Parathyroid adenoma (tissue), 2 donors: ENCODE results near the gene MPG.
"Not testable (repeated sequence)": the region's sequence is repeated elsewhere in the genome, so short reads cannot be mapped to it uniquely, and the experiment has no call there.

Source experiments
- H2AFZ ChIP-seq: fragments of 300-600 bp; sonication (generic); one replicate; pipeline ENCODE4 v1.7.0; 2017; ENCODE audit warnings: antibody characterized with exemption, mild to moderate bottlenecking
- H3K27ac ChIP-seq: fragments of 300-600 bp; sonication (generic); one replicate; pipeline ENCODE4 v1.7.0; 2017
- H3K27me3 ChIP-seq: fragments of 300-600 bp; sonication (generic); one replicate; pipeline ENCODE4 v1.7.0; 2017; ENCODE audit warnings: low read length; ENCODE audit not compliant: control insufficient read depth, insufficient read depth
- H3K36me3 ChIP-seq: fragments of 300-600 bp; sonication (generic); one replicate; pipeline ENCODE4 v1.7.0; 2017; ENCODE audit warnings: low read length; ENCODE audit not compliant: control insufficient read depth, insufficient read depth
- H3K4me1 ChIP-seq: fragments of 300-600 bp; sonication (generic); one replicate; pipeline ENCODE4 v1.7.0; 2017; ENCODE audit warnings: control low read depth
- H3K4me2 ChIP-seq: fragments of 300-600 bp; sonication (generic); one replicate; pipeline ENCODE4 v1.7.0; 2017; ENCODE audit warnings: low read length
- H3K4me3 ChIP-seq: fragments of 300-600 bp; sonication (generic); one replicate; pipeline ENCODE4 v1.7.0; 2017; ENCODE audit warnings: low read depth, low read length
- H3K79me2 ChIP-seq: fragments of 300-600 bp; sonication (generic); one replicate; pipeline ENCODE4 v1.7.0; 2017; ENCODE audit warnings: control low read depth
- H3K9ac ChIP-seq: fragments of 300-600 bp; sonication (generic); one replicate; pipeline ENCODE4 v1.7.0; 2017; ENCODE audit warnings: mild to moderate bottlenecking
- H3K9me3 ChIP-seq: fragments of 300-600 bp; sonication (generic); one replicate; pipeline ENCODE4 v1.7.0; 2017; ENCODE audit warnings: low read length; ENCODE audit not compliant: control insufficient read depth
- TF ChIP-seq, protein P1 (sequence below): fragments of 300-600 bp; sonication (generic); IDR thresholded peaks from one replicate; pipeline ENCODE4 v1.7.0; 2017; ENCODE audit warnings: antibody characterized with exemption, mild to moderate bottlenecking
- donor health status: primary hyperparathyroidism.

The MPG gene

GRCh38 chr16:77807-78443 is at the start of gene MPG:
Gene MPG (plus strand): TSS chr16:78225. CDS start chr16:78310, 85 bp downstream.
- peak within 1 kb of the TSS; percentile 65 for H3K4me3 ChIP-seq
- H3K36me3 ChIP-seq, result no peaks in the 10 kb centered on the region
- peak within 1 kb of the TSS; percentile 32 for H3K27ac ChIP-seq
- peak within 1 kb of the TSS; percentile 19 for H3K9ac ChIP-seq
- no peaks in the 10 kb centered on the region for H3K27me3 ChIP-seq
- peaks cover 9% of the 10 kb centered on the region for H3K4me1 ChIP-seq
- peak within 1 kb of the TSS; percentile 80 for H2AFZ ChIP-seq
- H3K4me2 ChIP-seq, result peak within 1 kb of the TSS; percentile 67
- no peaks in the 10 kb centered on the region for H3K9me3 ChIP-seq
- TF ChIP-seq, protein P1, sequence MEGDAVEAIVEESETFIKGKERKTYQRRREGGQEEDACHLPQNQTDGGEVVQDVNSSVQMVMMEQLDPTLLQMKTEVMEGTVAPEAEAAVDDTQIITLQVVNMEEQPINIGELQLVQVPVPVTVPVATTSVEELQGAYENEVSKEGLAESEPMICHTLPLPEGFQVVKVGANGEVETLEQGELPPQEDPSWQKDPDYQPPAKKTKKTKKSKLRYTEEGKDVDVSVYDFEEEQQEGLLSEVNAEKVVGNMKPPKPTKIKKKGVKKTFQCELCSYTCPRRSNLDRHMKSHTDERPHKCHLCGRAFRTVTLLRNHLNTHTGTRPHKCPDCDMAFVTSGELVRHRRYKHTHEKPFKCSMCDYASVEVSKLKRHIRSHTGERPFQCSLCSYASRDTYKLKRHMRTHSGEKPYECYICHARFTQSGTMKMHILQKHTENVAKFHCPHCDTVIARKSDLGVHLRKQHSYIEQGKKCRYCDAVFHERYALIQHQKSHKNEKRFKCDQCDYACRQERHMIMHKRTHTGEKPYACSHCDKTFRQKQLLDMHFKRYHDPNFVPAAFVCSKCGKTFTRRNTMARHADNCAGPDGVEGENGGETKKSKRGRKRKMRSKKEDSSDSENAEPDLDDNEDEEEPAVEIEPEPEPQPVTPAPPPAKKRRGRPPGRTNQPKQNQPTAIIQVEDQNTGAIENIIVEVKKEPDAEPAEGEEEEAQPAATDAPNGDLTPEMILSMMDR, result no peak
- no peaks in the 10 kb centered on the region for H3K79me2 ChIP-seq

- H3K36me3 ChIP-seq, H3K27ac ChIP-seq, H2AFZ ChIP-seq, H3K79me2 ChIP-seq, H3K27me3 ChIP-seq, H3K9ac ChIP-seq, H3K4me2 ChIP-seq, H3K4me3 ChIP-seq, H3K9me3 ChIP-seq, H3K4me1 ChIP-seq: not testable (repeated sequence)
Measured at GRCh38 chr16:30627-31026, 47.4 kb upstream of the MPG start.

GRCh38 chr16:33154-33876 is 44.7 kb upstream of the MPG start:
- H3K36me3 ChIP-seq, H3K9ac ChIP-seq, H3K9me3 ChIP-seq, H3K27ac ChIP-seq, H3K4me1 ChIP-seq, H3K79me2 ChIP-seq, H3K27me3 ChIP-seq, H3K4me3 ChIP-seq, H2AFZ ChIP-seq, H3K4me2 ChIP-seq: not testable (repeated sequence)

DNA sequence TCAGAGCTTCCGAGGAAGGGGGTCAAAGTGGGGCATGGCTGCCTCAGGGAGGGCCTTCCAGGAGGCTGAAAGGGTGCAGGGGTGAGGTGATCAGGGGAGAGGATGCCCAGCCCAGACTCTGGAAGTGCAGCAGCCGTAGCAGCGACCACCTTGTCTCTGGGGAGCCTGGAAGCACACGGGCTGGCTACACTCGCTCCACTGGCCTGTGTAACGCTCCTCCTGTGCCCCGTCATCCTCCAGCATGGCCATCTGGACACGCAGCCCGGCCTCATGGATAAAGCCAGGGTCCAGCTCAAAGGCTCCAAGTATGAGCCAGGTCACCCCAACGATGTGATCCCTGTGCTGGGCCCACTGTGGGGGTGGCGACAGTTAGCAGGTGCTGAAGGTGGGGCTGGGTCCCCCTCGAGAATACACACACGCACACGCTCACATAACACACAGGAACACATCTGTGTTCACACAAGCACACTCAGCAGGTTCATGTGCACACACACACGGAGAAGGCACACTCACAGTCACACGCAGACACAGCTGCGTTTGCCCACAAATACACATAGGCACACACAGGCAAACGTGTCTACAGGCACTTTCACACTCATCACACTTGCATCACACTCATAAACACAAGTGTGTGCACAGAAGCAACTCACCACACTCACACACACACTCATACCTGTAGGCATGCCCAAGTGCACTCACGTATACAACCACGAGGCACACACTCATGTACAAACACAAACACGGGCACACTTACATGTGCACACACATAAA is 44.0 kb upstream of the MPG start:
- Histone ChIP-seq H3K79me2 (no peaks in the 10 kb centered on the region), H3K27me3 (no peaks in the 10 kb centered on the region), H2AFZ (no peak overlapping the region), H3K36me3 (no peaks in the 10 kb centered on the region), H3K9ac (no peak overlapping the region), H3K27ac (no peak overlapping the region), H3K4me1 (no peaks in the 10 kb centered on the region), H3K9me3 (no peaks in the 10 kb centered on the region), H3K4me2 (no peak overlapping the region), H3K4me3 (no peak overlapping the region)
- TF ChIP-seq, protein P1, result no peak

DNA sequence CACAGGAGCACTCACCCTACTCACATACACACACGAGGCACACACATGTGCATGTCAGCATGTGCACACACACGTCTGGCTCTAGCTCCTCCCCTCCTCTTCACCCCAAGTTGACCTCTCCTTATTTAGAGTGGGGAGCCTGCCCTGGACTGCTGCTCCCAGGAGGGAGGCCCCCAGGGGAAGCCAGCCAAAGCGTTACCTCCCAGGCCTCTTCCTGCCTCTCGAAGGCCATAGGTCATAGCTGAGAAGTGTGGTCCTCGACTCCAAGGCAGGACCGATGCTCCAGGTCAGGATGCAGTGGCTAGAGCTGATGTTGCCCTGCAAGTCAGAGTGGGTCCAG is 43.4 kb upstream of the MPG start:
- Histone ChIP-seq H3K27me3 (no peaks in the 10 kb centered on the region), H3K9ac (no peak overlapping the region), H3K36me3 (no peaks in the 10 kb centered on the region), H3K9me3 (no peaks in the 10 kb centered on the region), H3K4me2 (no peak overlapping the region), H3K4me3 (no peak overlapping the region), H3K4me1 (no peaks in the 10 kb centered on the region), H3K79me2 (no peaks in the 10 kb centered on the region), H3K27ac (no peak overlapping the region), H2AFZ (no peak overlapping the region)
- TF ChIP-seq, protein P1, result no peak
